Heart left ventricle (tissue), 16 donors: ENCODE measurements around the gene JSRP1. TPM values are rescaled to one million over a fixed set of nuclear protein-coding genes. Genes with fewer than 3 reads are reported as not detected.
A peak's percentile ranks its signal among the peaks of the same experiment; 100 is the strongest.

ENCODE experiments used
- ATAC-seq, 4 donors: fragments of 200-7000 bp; cut with Tn5 transposase; one replicate each; pipeline ENCODE4 v1.9.1; 2020 to 2022; ENCODE audit warnings: moderate library complexity in 4 of 4, mild to moderate bottlenecking in 3 of 4, moderate number of reproducible peaks in 1 of 4
- DNase-seq, 5 donors: peaks; one replicate each; pipeline ENCODE4 v3.0.0-alpha.2; 2020
- H3K27ac ChIP-seq, 12 donors: fragments of 200-600 bp; sonication (generic) in 4 of 12; one replicate each; pipeline versions ENCODE4 v1.5.0 to v1.8.0; 2016 to 2022; ENCODE audit warnings: mild to moderate bottlenecking in 2 of 12
- H3K27me3 ChIP-seq, 9 donors: fragments of 200-600 bp; sonication (generic) in 2 of 9; one replicate each; pipeline versions ENCODE4 v1.5.1 to v1.8.0; 2016 to 2022; ENCODE audit warnings: mild to moderate bottlenecking in 3 of 9
- H3K36me3 ChIP-seq, 9 donors: fragments of 200-600 bp; sonication (generic) in 2 of 9; one replicate each; pipeline versions ENCODE4 v1.5.0 to v1.8.0; 2018 to 2022; ENCODE audit warnings: mild to moderate bottlenecking in 2 of 9
- H3K4me1 ChIP-seq, 12 donors: fragments of 200-600 bp; sonication (generic) in 4 of 12; one replicate each; pipeline versions ENCODE4 v1.5.0 to v1.8.0; 2016 to 2022; ENCODE audit warnings: mild to moderate bottlenecking in 3 of 12
- H3K4me3 ChIP-seq, 12 donors: fragments of 200-600 bp; sonication (generic) in 4 of 12; one replicate each; pipeline versions ENCODE4 v1.5.0 to v1.8.0; 2017 to 2022; ENCODE audit warnings: mild to moderate bottlenecking in 9 of 12, moderate library complexity in 4 of 12
- H3K9me3 ChIP-seq, 12 donors: fragments of 200-600 bp; sonication (generic) in 4 of 12; one replicate each; pipeline versions ENCODE4 v1.5.0 to v1.8.0; 2016 to 2022; ENCODE audit warnings: mild to moderate bottlenecking in 1 of 12
- POLR2A ChIP-seq, 2 donors: fragments of 450-650 bp; IDR thresholded peaks; one replicate each; pipeline ENCODE4 v1.6.1; 2017; ENCODE audit warnings: antibody characterized with exemption in 2 of 2, mild to moderate bottlenecking in 2 of 2, moderate library complexity in 2 of 2
- WGBS, 4 donors: extraction: QIAGEN DNeasy Blood & Tissue Kit in 2 of 4; methylation state at CpG; one replicate each; pipeline versions ENCODE4 v1.1.5 to v1.1.7; 2013 to 2018; 5-methylcytosine and 5-hydroxymethylcytosine counted together
- intact Hi-C, 10 donors: fragments of 100-400 bp; cut with DNase I; formaldehyde crosslinking; loops; one replicate each; pipeline versions ENCODE4 v1.11.1 to v1.14.2; 2022
- polyA plus RNA-seq, 2 donors: library from polyadenylated mRNA; stranded (reverse); fragments of 200-250 nt; gene quantifications; one replicate each; pipeline ENCODE4 v1.2.3, GENCODE V29; 2013
- total RNA-seq, 9 donors: library from RNA; depleted of rRNA in 2 of 9; stranded (reverse); fragments of >200 nt in 2 of 9; fragmentation: NEBNext Ultra II Directional in 3 of 9; extraction: Animal tissue kit (Norgen Biotek cat#: 25700) in 3 of 9; gene quantifications; one replicate each; pipeline versions ENCODE4 v1.1.0 to v1.2.4, GENCODE V29; 2016 to 2023
- TF ChIP-seq, protein P1 (sequence below), 12 donors: fragments of 200-600 bp; sonication (generic) in 4 of 12; IDR thresholded peaks; one replicate each; pipeline versions ENCODE4 v1.5.0 to v1.8.0; 2018 to 2022; ENCODE audit warnings: antibody characterized with exemption in 12 of 12, mild to moderate bottlenecking in 5 of 12
- donor health status: ischemic (EF 13 %, LVEDD 7.1; RV severe dilation, severe dysfunction).
- donor health status: healthy with polysubstance abuse.
- donor health status: DM: no; HTN: yes; CAD: no.
- donor health status: DM: no; HTN: no; CAD: no.
- donor health status: ischemic (EF 25% LVEDD 6.9; RV normal size, moderate dysfunction).
- donor health status: ischemic (EF 25% LVEDD 5.7; RV mildly dilated, moderate dysfunction).
- donor health status: healthy.
- donor health status: DM: yes; HTN: yes; CAD: no.
- donor health status: ischemic (EF 35%, LVEDD 5.7; RV mildly dilated, moderate dysfunction).
- donor health status: nonischemic (EF 11% LVEDD 7.7; RV severe dilation, severe dysfunction).
- donor health status: DM: yes; HTN: yes; CAD: no.
- donor health status: PGD.
- donor health status: ischemic (EF 29% LVEDD 5.4; RV normal size, mild dysfunction).
- donor health status: nonischemic (EF 23%, LVEDD 6.1; RV moderate dilation, normal function).

Gene JSRP1
- total and polyA plus RNA-seq, 11 donors, result 0.25 to 0.34 TPM; not detected in 9

GRCh38 chr19:2252797-2253105, 3.5 kb downstream of the JSRP1 start:
- ATAC-seq, result no peak
- Histone ChIP-seq H3K4me3 (peak overlapping the region in 6 of 12 donors; percentile 1 to 45 (median 16)), H3K27ac (no peak overlapping the region), H3K4me1 (peaks cover 0 to 44% (median 28%) of the 10 kb centered on the region in 12 donors), H3K36me3 (peaks cover 0 to 10% (median 0%) of the 10 kb centered on the region in 9 donors), H3K9me3 (no peaks in the 10 kb centered on the region), H3K27me3 (peaks cover 33 to 57% (median 46%) of the 10 kb centered on the region in 9 donors)
- WGBS, 4 donors, result 6 to 17% (median 9%) methylated on average over 5 to 18 of the region's 18 CpGs
- peak in 1 of 5 donors; percentile 56 for DNase-seq
- intact Hi-C loops, result no loop called here
- TF ChIP-seq, protein P1, sequence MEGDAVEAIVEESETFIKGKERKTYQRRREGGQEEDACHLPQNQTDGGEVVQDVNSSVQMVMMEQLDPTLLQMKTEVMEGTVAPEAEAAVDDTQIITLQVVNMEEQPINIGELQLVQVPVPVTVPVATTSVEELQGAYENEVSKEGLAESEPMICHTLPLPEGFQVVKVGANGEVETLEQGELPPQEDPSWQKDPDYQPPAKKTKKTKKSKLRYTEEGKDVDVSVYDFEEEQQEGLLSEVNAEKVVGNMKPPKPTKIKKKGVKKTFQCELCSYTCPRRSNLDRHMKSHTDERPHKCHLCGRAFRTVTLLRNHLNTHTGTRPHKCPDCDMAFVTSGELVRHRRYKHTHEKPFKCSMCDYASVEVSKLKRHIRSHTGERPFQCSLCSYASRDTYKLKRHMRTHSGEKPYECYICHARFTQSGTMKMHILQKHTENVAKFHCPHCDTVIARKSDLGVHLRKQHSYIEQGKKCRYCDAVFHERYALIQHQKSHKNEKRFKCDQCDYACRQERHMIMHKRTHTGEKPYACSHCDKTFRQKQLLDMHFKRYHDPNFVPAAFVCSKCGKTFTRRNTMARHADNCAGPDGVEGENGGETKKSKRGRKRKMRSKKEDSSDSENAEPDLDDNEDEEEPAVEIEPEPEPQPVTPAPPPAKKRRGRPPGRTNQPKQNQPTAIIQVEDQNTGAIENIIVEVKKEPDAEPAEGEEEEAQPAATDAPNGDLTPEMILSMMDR (IDR thresholded peaks at IDR 0.05), result no peak
- TF ChIP-seq POLR2A (IDR thresholded peaks at IDR 0.05), result no peak

DNA sequence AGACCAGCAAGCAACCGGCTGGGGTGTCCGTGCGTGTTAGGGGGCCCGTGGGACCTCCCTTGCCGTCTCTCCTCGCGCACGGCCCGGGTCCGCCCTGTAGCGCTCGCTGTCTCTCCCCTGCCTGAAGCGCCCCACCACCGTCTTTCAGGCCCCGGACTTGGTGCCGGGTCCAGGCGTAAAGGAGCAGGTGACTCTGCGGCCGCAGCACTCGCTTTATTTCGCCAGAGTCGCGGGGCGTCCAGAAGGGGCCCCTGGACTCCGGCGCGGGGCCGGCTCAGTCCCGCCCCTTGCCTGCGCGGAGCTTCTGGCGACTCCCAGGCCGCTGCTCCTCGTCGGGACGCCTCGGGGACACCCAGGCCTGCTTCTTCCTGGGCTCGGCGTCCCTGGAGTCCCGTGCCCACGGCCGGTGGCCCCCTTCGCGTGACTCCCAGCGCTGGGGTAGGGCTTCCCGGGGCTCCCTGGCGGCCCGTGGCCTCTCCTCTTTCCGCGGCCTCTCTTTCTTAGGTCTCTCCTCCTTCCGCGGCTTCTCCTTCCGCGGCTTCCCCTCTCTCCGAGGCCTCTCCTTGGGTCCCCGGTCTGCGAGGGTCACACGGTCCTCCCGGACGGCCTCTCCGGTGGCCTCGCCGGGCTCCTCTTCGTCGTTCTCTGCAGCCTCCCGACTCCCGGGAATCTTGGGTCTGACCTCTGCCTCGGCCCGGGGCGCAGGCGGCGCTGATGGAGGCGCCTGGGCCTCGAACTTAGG, 4.0 kb downstream of the JSRP1 start:
- peak in 1 of 5 donors; percentile 61 for DNase-seq
- peaks cover 0 to 49% (median 30%) of the 10 kb centered on the region in 12 donors for H3K4me1 ChIP-seq
- WGBS, 4 donors, result 8 to 15% (median 12%) methylated on average over 61 to 74 of the region's 74 CpGs

GRCh38 chr19:2251106-2252054, 4.8 kb downstream of the JSRP1 start:
- DNase-seq (peak in 1 of 5 donors; percentile 50), ATAC-seq (no peak)
- Histone ChIP-seq H3K36me3 (peaks cover 0 to 23% (median 14%) of the 10 kb centered on the region in 9 donors), H3K4me1 (peaks cover 0 to 56% (median 36%) of the 10 kb centered on the region in 12 donors), H3K4me3 (peak overlapping the region in 10 of 12 donors; percentile 0 to 45 (median 11)), H3K9me3 (no peaks in the 10 kb centered on the region), H3K27ac (no peak overlapping the region), H3K27me3 (peaks cover 33 to 57% (median 46%) of the 10 kb centered on the region in 9 donors)
- 5 to 9% (median 6%) methylated on average over 60 to 125 of the region's 125 CpGs for WGBS, 4 donors
- intact Hi-C loops, result no loop called here
- TF ChIP-seq, protein P1 (IDR thresholded peaks at IDR 0.05), result no peak
- TF ChIP-seq POLR2A (IDR thresholded peaks at IDR 0.05), result no peak

More for the DNA sequence above, 4.0 kb downstream of the JSRP1 start:
- no peak overlapping the region for H3K27ac ChIP-seq
- intact Hi-C loops, result no loop called here
- peak overlapping the region in 10 of 12 donors; percentile 0 to 45 (median 13) for H3K4me3 ChIP-seq
- no peaks in the 10 kb centered on the region for H3K9me3 ChIP-seq
- no peak for ATAC-seq
- TF ChIP-seq, protein P1 (IDR thresholded peaks at IDR 0.05), result no peak
- TF ChIP-seq POLR2A (IDR thresholded peaks at IDR 0.05), result no peak
- H3K36me3 ChIP-seq, result peaks cover 0 to 15% (median 5%) of the 10 kb centered on the region in 9 donors
- peaks cover 33 to 57% (median 46%) of the 10 kb centered on the region in 9 donors for H3K27me3 ChIP-seq

GRCh38 chr19:2250766-2251105, 5.5 kb downstream of the JSRP1 start:
- H3K27ac ChIP-seq, result no peak overlapping the region
- no peaks in the 10 kb centered on the region for H3K9me3 ChIP-seq
- 8 to 22% (median 8%) methylated on average over 29 to 40 of the region's 40 CpGs; no CpG with 5 or more reads in 1 of the 4 donors for WGBS, 4 donors
- TF ChIP-seq POLR2A (IDR thresholded peaks at IDR 0.05), result no peak
- TF ChIP-seq, protein P1 (IDR thresholded peaks at IDR 0.05), result no peak
- H3K36me3 ChIP-seq, result peaks cover 0 to 30% (median 20%) of the 10 kb centered on the region in 9 donors
- H3K27me3 ChIP-seq, result peaks cover 33 to 57% (median 46%) of the 10 kb centered on the region in 9 donors
- no peak overlapping the region for H3K4me3 ChIP-seq
- intact Hi-C loops, result no loop called here
- ATAC-seq, result no peak
- H3K4me1 ChIP-seq, result peaks cover 0 to 56% (median 36%) of the 10 kb centered on the region in 12 donors
- DNase-seq, result peak in 1 of 5 donors; percentile 60
